AG04449 (cell line): Measurements from ENCODE around the gene KIF26A.

Source experiments
- CTCF ChIA-PET: fragments of 350-600 bp; formaldehyde crosslinking; extraction: SDS; loops from one replicate; lab custom pipeline; 2021; ENCODE audit warnings: antibody characterized with exemption; lab: Yijun Ruan, JAX
- POLR2A ChIA-PET: fragments of 400-600, 350-600 bp; formaldehyde crosslinking; extraction: SDS; loops from one replicate; lab custom pipeline; 2020; ENCODE audit warnings: antibody characterized with exemption, inconsistent platforms; lab: Yijun Ruan, JAX
- DNase-seq: peaks from one replicate; pipeline ENCODE4 v3.0.0-alpha.2; 2010; ENCODE audit warnings: low read depth, low spot score
- H3K4me3 ChIP-seq: 2 replicates; pipeline ENCODE4 v1.5.1; 2011; ENCODE audit warnings: low read depth, mild to moderate bottlenecking, control low read depth, low read length
- CTCF ChIP-seq: IDR thresholded peaks from one replicate; pipeline ENCODE4 v1.5.1; 2011; ENCODE audit warnings: mild to moderate bottlenecking, moderate library complexity, low read length, control low read depth, inconsistent platforms; ENCODE audit not compliant: insufficient read depth; ENCODE audit errors: missing control alignments

Gene KIF26A

GRCh38 chr14:104158827-104159798, 20.7 kb downstream of the KIF26A start:
- H3K4me3 ChIP-seq: no peak overlapping the region
- no peak for DNase-seq
- no peak for TF ChIP-seq CTCF
- ChIA-PET CTCF (no interaction called here), POLR2A (no interaction called here)

- DNase-seq: no peak
These were observed 21.6 kb downstream of the KIF26A start for GRCh38 chr14:104159990-104160389.

GRCh38 chr14:104161602-104162367, 23.4 kb downstream of the KIF26A start:
- ChIA-PET POLR2A (no interaction called here), CTCF (no interaction called here)
- H3K4me3 ChIP-seq: no peak overlapping the region
- DNase-seq: no peak
- TF ChIP-seq CTCF: no peak

More at GRCh38 chr14:104159990-104160389, 21.6 kb downstream of the KIF26A start:
- ChIA-PET CTCF (no interaction called here), POLR2A (no interaction called here)
- no peak overlapping the region for H3K4me3 ChIP-seq
- no peak for TF ChIP-seq CTCF

- POLR2A ChIA-PET: no interaction called here
- TF ChIP-seq CTCF: no peak
These were observed 24.1 kb downstream of the KIF26A start for GRCh38 chr14:104162495-104162894.

GRCh38 chr14:104163541-104163940, 25.2 kb downstream of the KIF26A start:
- no peak for DNase-seq
- TF ChIP-seq CTCF: no peak
- ChIA-PET POLR2A (no interaction called here), CTCF (no interaction called here)
- no peak overlapping the region for H3K4me3 ChIP-seq

More at GRCh38 chr14:104162495-104162894, 24.1 kb downstream of the KIF26A start:
- CTCF ChIA-PET: no interaction called here
- H3K4me3 ChIP-seq: no peak overlapping the region
- no peak for DNase-seq

GRCh38 chr14:104164041-104164440, 25.7 kb downstream of the KIF26A start:
- CTCF ChIA-PET: no interaction called here
- no peak for DNase-seq
- POLR2A ChIA-PET: no interaction called here
- no peak for TF ChIP-seq CTCF
- H3K4me3 ChIP-seq: no peak overlapping the region
